ENCODE data around the gene CEMP1.

GRCh38 chr16:2486645-2487516 lies 44.3 kb downstream of the CEMP1 start:
- TF ChIP-seq CTCF (IDR thresholded peaks at IDR 0.05; ENCODE audit: insufficient read depth, low read length) (no peak), REST (IDR thresholded peaks at IDR 0.05; ENCODE audit: insufficient replicate concordance, low read depth) (no peak), GABPA (IDR thresholded peaks at IDR 0.05; ENCODE audit: low read depth) (no peak)
